Neural progenitor cell (in vitro differentiated cells): ENCODE data around the gene TCERG1L. TPM values are rescaled to one million over a fixed set of nuclear protein-coding genes. Genes with fewer than 3 reads are reported as not detected.

Experiments used
- DNase-seq: peaks from one replicate; pipeline ENCODE4 v3.0.0-alpha.2; 2016; ENCODE audit warnings: low spot score
- H2AFZ ChIP-seq: fragments of 200-600 bp; sonication (generic); replicated peaks from 2 replicates; pipeline ENCODE4 v1.6.1; 2016; ENCODE audit warnings: antibody characterized with exemption
- H3F3A ChIP-seq: fragments of 200-600 bp; sonication (generic); 2 replicates; pipeline ENCODE4 v1.6.1; 2016; ENCODE audit warnings: antibody characterized with exemption, low read depth
- H3K27ac ChIP-seq: fragments of 200-600 bp; sonication (generic); 2 replicates; pipeline ENCODE4 v1.5.1; 2016; ENCODE audit warnings: mild to moderate bottlenecking
- H3K27me3 ChIP-seq: fragments of 200-600 bp; sonication (generic); 2 replicates; pipeline ENCODE4 v1.6.1; 2016; ENCODE audit warnings: mild to moderate bottlenecking, moderate library complexity
- H3K36me3 ChIP-seq: fragments of 200-600 bp; sonication (generic); 2 replicates; pipeline ENCODE4 v1.5.1; 2016
- H3K4me1 ChIP-seq: fragments of 200-600 bp; sonication (generic); 2 replicates; pipeline ENCODE4 v1.6.1; 2016; ENCODE audit warnings: mixed run types
- H3K4me2 ChIP-seq: fragments of 200-600 bp; sonication (generic); 2 replicates; pipeline ENCODE4 v1.6.1; 2016
- H3K4me3 ChIP-seq: fragments of 200-600 bp; sonication (generic); 2 replicates; pipeline ENCODE4 v1.5.1; 2016
- H3K79me2 ChIP-seq: fragments of 200-600 bp; sonication (generic); 2 replicates; pipeline ENCODE4 v1.6.1; 2016; ENCODE audit warnings: low read depth
- H3K9ac ChIP-seq: fragments of 200-600 bp; sonication (generic); 2 replicates; pipeline ENCODE4 v1.6.1; 2016
- H3K9me3 ChIP-seq: fragments of 200-600 bp; sonication (generic); 2 replicates; pipeline ENCODE4 v1.5.1; 2016; ENCODE audit warnings: low read depth
- H4K20me1 ChIP-seq: fragments of 200-600 bp; sonication (generic); 2 replicates; pipeline ENCODE4 v1.6.1; 2016; ENCODE audit warnings: low read depth
- H3K27ac Mint-ChIP-seq: 3 replicates; pipeline ENCODE4 v1.8.0; 2021; ENCODE audit warnings: mixed read lengths
- H3K27me3 Mint-ChIP-seq: 2 replicates; pipeline ENCODE4 v1.8.0; 2022; ENCODE audit warnings: low read depth, mild to moderate bottlenecking, inconsistent platforms, moderate library complexity, mixed read lengths; ENCODE audit not compliant: insufficient read depth
- H3K36me3 Mint-ChIP-seq: 3 replicates; pipeline ENCODE4 v1.8.0; 2021; ENCODE audit warnings: mixed read lengths
- H3K4me1 Mint-ChIP-seq: 3 replicates; pipeline ENCODE4 v1.8.0; 2021; ENCODE audit warnings: mixed read lengths
- H3K4me3 Mint-ChIP-seq: 3 replicates; pipeline ENCODE4 v1.8.0; 2021; ENCODE audit warnings: mild to moderate bottlenecking, moderate library complexity, mixed read lengths
- H3K9me3 Mint-ChIP-seq: 3 replicates; pipeline ENCODE4 v1.8.0; 2020; ENCODE audit warnings: mixed read lengths
- EZH2 ChIP-seq: fragments of 200-600 bp; sonication (generic); IDR thresholded peaks from 2 replicates; pipeline ENCODE4 v1.6.1; 2017; ENCODE audit warnings: antibody characterized with exemption, mild to moderate bottlenecking, moderate library complexity
- EZH2phosphoT487 ChIP-seq: fragments of 200-600 bp; sonication (generic); IDR thresholded peaks from 2 replicates; pipeline ENCODE4 v1.6.1; 2017; ENCODE audit warnings: antibody characterized with exemption
- total RNA-seq: library from RNA; depleted of rRNA; stranded (reverse); fragments of >200 nt; gene quantifications from 2 replicates; pipeline ENCODE4 v1.2.3, GENCODE V29; 2015; ENCODE audit warnings: low replicate concordance
- TF ChIP-seq, protein P1 (sequence below): fragments of 200-600 bp; sonication (generic); IDR thresholded peaks from 2 replicates; pipeline ENCODE4 v1.5.1; 2017; ENCODE audit warnings: antibody characterized with exemption, mild to moderate bottlenecking

Gene TCERG1L
- total RNA-seq, 1 donor from 2014 or later: 1.8 TPM

DNA sequence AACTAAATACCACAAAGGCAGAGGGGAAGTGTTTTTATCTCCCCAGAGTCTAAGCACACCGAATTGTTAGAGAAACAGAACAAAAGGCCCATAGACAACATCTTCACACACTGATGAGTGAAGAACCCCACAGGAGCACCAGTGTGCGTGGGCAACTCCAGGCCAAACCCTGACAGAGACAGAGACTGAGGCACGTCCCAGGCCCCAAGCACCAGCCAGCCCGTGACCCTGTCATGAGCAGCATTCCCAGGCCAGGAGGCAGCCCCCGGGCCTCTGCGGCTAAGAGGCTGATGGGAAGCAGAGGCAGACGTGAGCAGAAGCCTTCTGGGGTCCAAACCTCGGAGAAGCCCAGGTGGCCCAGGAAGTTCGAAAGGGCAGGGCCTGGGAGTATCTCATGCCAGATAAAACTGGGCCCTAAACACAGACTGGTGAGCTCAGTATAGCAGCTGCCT lies 184.4 kb downstream of the TCERG1L start:
- Histone ChIP-seq H3K27ac (no peak overlapping the region), H3K9me3 (no peaks in the 10 kb centered on the region), H3K4me2 (peak overlapping the region; percentile 19), H3K4me1 (peaks cover 15% of the 10 kb centered on the region), H3K79me2 (no peaks in the 10 kb centered on the region), H3K9ac (no peak overlapping the region), H3K4me3 (no peak overlapping the region), H3K27me3 (no peaks in the 10 kb centered on the region), H2AFZ (peak overlapping the region; percentile 69), H4K20me1 (no peaks in the 10 kb centered on the region), H3F3A (peaks cover 13% of the 10 kb centered on the region), H3K36me3 (no peaks in the 10 kb centered on the region)
- Mint-ChIP-seq H3K27ac (peak overlapping the region; percentile 20), H3K27me3 (no peaks in the 10 kb centered on the region), H3K9me3 (peaks cover 4% of the 10 kb centered on the region), H3K4me3 (no peak overlapping the region), H3K36me3 (no peaks in the 10 kb centered on the region), H3K4me1 (no peaks in the 10 kb centered on the region)
- TF ChIP-seq EZH2 (no peak), EZH2phosphoT487 (no peak)
- TF ChIP-seq, protein P1, sequence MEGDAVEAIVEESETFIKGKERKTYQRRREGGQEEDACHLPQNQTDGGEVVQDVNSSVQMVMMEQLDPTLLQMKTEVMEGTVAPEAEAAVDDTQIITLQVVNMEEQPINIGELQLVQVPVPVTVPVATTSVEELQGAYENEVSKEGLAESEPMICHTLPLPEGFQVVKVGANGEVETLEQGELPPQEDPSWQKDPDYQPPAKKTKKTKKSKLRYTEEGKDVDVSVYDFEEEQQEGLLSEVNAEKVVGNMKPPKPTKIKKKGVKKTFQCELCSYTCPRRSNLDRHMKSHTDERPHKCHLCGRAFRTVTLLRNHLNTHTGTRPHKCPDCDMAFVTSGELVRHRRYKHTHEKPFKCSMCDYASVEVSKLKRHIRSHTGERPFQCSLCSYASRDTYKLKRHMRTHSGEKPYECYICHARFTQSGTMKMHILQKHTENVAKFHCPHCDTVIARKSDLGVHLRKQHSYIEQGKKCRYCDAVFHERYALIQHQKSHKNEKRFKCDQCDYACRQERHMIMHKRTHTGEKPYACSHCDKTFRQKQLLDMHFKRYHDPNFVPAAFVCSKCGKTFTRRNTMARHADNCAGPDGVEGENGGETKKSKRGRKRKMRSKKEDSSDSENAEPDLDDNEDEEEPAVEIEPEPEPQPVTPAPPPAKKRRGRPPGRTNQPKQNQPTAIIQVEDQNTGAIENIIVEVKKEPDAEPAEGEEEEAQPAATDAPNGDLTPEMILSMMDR: no peak
- DNase-seq: no peak

DNA sequence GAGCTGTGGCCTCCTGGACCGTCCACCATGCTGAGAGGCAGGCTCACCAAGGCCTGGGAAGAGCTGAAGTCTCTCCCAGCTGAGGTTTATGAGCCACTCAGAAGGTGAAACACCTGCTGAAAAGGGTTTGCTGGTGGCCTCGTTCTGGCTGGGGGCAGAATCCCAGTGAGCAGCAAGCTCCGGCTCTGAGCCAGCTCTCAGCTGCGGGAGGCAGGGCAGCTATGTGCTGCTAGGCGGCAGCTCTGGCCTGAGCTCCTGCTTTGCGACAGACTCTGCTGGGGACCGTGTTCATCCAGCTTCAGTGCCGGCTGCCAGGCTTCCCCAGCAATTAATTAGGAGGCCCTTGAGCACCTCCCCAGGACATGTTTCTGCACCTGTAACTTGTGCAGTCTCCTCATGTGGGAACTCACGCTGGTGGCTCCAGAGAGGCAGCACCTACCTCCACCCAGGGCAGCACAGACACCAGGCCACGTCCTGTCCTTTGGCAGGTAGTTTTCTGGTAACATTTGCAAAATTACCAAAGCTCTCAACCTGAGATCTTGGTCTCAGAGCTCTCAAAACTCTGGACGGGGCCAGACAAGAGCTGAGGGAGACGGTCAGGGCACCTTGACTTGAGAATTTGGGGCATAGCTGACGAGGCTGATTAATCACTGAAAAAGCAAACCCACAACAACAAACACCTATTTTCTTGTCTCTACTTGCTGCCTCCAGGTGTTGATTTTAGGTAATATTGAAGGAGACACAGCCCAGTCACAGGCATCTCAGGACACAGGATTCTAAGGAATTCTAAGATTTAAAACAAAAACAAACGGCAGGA lies 185.0 kb downstream of the TCERG1L start:
- H3K4me3 ChIP-seq: no peak overlapping the region
- no peak overlapping the region for H3K9ac ChIP-seq
- no peaks in the 10 kb centered on the region for H4K20me1 ChIP-seq
- peak overlapping the region; percentile 69 for H2AFZ ChIP-seq
- Mint-ChIP-seq H3K27ac (peak overlapping the region; percentile 20), H3K4me1 (no peaks in the 10 kb centered on the region), H3K27me3 (no peaks in the 10 kb centered on the region), H3K4me3 (no peak overlapping the region), H3K9me3 (peaks cover 4% of the 10 kb centered on the region), H3K36me3 (no peaks in the 10 kb centered on the region)
- no peaks in the 10 kb centered on the region for H3K9me3 ChIP-seq
- no peaks in the 10 kb centered on the region for H3K36me3 ChIP-seq
- no peak for TF ChIP-seq EZH2phosphoT487
- no peak for TF ChIP-seq EZH2
- TF ChIP-seq, protein P1: no peak
- no peak overlapping the region for H3K27ac ChIP-seq
- peak overlapping the region; percentile 19 for H3K4me2 ChIP-seq
- no peaks in the 10 kb centered on the region for H3K27me3 ChIP-seq
- no peaks in the 10 kb centered on the region for H3K79me2 ChIP-seq
- peaks cover 13% of the 10 kb centered on the region for H3F3A ChIP-seq
- DNase-seq: peak; percentile 57
- H3K4me1 ChIP-seq: peaks cover 15% of the 10 kb centered on the region

DNA sequence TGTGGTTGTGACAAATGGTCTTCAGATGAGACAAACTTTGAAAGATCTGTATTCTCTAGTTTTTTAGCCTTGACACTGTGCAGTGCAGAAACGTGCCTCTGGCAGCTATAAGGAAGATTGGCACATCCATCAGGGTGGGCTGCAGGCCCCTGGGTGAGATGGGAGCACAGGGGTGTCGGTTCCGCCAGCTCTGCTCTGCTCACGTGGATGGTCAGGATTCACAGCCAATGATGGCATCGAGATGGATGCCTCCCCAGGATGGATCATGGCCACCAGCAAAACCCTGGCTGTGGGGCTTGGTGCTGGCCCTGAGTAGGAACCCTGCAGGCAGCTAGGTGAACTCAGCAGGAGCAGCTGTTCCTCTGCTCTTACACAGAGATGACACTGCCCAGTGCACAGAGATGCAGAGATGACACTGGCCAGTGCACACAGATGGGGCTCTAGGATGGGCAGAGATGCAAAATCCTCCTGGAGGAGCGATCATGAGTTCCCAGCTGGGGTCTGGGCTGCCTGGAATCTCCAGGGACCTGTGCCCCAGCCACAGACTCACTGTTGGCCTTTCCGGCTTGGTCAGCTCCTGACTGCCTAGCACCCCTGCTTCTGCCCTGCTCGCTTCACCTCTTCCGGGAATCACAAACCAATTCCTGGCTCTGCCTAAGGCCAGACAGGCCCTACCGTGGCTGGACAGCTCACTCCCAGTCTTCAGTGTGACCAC lies 185.9 kb downstream of the TCERG1L start:
- Histone ChIP-seq H3K27ac (no peak overlapping the region), H2AFZ (no peak overlapping the region), H3K36me3 (no peaks in the 10 kb centered on the region), H3K79me2 (no peaks in the 10 kb centered on the region), H3K9me3 (no peaks in the 10 kb centered on the region), H3K9ac (no peak overlapping the region), H3K4me2 (no peak overlapping the region), H4K20me1 (no peaks in the 10 kb centered on the region), H3K27me3 (no peaks in the 10 kb centered on the region), H3K4me3 (no peak overlapping the region), H3K4me1 (peaks cover 15% of the 10 kb centered on the region), H3F3A (peaks cover 13% of the 10 kb centered on the region)
- H3K27me3 Mint-ChIP-seq: peaks cover 1% of the 10 kb centered on the region
- TF ChIP-seq EZH2 (no peak), EZH2phosphoT487 (no peak)
- TF ChIP-seq, protein P1: no peak
- H3K36me3 Mint-ChIP-seq: no peaks in the 10 kb centered on the region
- no peaks in the 10 kb centered on the region for H3K4me1 Mint-ChIP-seq
- H3K9me3 Mint-ChIP-seq: peaks cover 4% of the 10 kb centered on the region
- no peak overlapping the region for H3K27ac Mint-ChIP-seq
- H3K4me3 Mint-ChIP-seq: no peak overlapping the region
- no peak for DNase-seq
